ENCODE results near the gene IDUA.
"Not testable (repeated sequence)": the region's sequence is repeated elsewhere in the genome, so short reads cannot be mapped to it uniquely, and the experiment has no call there.

IDUA gene

GRCh38 chr4:986879-987623, at the start of gene IDUA:
Gene IDUA, plus strand, starts transcription at chr4:987044. Its CDS starts 41 bp downstream, at chr4:987085.
- H3K4me3 Mint-ChIP-seq = peak within 1 kb of the TSS; percentile 88
- no peaks in the 10 kb centered on the region for H3K27me3 Mint-ChIP-seq
- no peaks in the 10 kb centered on the region for H3K36me3 Mint-ChIP-seq (ENCODE audit: low read depth)
- peak within 1 kb of the TSS; percentile 78 for H3K27ac Mint-ChIP-seq
- H3K4me1 Mint-ChIP-seq (ENCODE audit: low read depth) = peaks cover 24% of the 10 kb centered on the region
- no peaks in the 10 kb centered on the region for H3K9me3 Mint-ChIP-seq

DNA sequence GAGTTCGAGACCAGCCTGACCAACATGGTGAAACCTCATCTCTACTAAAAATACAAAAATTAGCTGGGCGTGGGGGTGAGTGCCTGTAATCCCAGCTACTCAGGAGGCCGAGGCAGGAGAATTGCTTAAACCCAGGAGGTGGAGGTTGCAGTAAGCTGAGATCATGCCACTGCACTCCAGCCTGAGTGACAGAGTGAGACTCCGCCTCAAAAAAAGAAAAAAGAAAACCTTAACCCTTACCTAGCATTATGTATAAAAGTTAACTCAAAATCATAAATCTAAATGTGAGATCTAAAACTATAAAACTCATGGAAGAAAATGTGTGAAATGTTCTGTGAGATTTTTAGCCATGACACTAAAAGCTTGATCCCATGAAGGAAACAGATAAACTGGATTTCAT, 47.3 kb upstream of the IDUA start:
- H3K27ac Mint-ChIP-seq; H3K9me3 Mint-ChIP-seq; H3K4me3 Mint-ChIP-seq; H3K36me3 Mint-ChIP-seq (ENCODE audit: low read depth); H3K27me3 Mint-ChIP-seq: not testable (repeated sequence)
- H3K4me1 Mint-ChIP-seq (ENCODE audit: low read depth) = peaks cover 12% of the 10 kb centered on the region

DNA sequence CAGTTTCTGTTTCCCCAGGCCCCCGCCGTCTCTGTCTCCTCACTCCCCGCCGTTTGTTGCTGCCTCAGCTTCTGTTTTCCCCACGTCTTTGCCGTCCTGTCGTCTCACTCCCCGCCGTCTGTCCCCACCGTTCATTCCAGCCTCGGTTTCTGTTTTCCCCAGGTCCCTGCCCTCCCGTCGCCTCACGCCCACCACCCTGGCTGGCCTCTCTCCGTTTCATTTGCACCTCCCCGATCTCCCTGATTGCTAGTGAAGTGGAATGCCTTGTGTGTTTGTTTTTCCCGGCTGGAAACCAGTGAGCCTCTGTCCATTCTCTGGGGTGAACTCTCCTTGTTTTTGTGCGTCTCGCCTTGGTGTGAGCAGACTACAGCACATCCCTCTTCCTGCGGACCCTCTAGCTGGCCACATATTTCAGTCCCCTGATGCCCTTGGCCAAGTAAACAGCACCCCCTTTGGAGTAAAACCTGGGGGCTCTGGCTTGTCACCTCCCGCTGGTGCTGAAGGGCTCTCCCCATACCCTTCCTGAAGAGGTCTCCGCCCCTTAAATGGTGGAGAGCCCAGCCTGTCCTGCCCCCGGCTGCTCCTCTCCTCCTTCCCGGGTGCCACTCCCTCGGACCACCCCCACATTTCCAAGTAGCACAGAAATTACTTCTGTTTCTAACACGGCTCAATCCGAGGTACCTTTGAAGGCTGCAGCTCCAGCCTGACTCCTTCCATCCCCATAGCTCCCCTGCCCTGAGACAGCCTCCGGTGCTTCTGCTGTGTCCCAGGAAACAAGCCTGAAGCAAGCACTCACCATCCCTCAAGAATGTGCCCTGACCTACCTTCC, 41.4 kb upstream of the IDUA start:
- H3K27ac Mint-ChIP-seq = no peak overlapping the region
- peaks cover 4% of the 10 kb centered on the region for H3K36me3 Mint-ChIP-seq (ENCODE audit: low read depth)
- no peaks in the 10 kb centered on the region for H3K4me1 Mint-ChIP-seq (ENCODE audit: low read depth)
- no peaks in the 10 kb centered on the region for H3K27me3 Mint-ChIP-seq
- no peaks in the 10 kb centered on the region for H3K9me3 Mint-ChIP-seq
- H3K4me3 Mint-ChIP-seq = no peak overlapping the region

GRCh38 chr4:946103-946450, 40.8 kb upstream of the IDUA start:
- Mint-ChIP-seq H3K4me3 (no peak overlapping the region), H3K27ac (no peak overlapping the region), H3K9me3 (no peaks in the 10 kb centered on the region), H3K27me3 (no peaks in the 10 kb centered on the region), H3K36me3 (ENCODE audit: low read depth) (peaks cover 4% of the 10 kb centered on the region), H3K4me1 (ENCODE audit: low read depth) (no peaks in the 10 kb centered on the region)

- Mint-ChIP-seq H3K4me3 (no peak overlapping the region), H3K27ac (no peak overlapping the region), H3K27me3 (no peaks in the 10 kb centered on the region)
These were observed 40.0 kb upstream of the IDUA start for GRCh38 chr4:946517-947471.

DNA sequence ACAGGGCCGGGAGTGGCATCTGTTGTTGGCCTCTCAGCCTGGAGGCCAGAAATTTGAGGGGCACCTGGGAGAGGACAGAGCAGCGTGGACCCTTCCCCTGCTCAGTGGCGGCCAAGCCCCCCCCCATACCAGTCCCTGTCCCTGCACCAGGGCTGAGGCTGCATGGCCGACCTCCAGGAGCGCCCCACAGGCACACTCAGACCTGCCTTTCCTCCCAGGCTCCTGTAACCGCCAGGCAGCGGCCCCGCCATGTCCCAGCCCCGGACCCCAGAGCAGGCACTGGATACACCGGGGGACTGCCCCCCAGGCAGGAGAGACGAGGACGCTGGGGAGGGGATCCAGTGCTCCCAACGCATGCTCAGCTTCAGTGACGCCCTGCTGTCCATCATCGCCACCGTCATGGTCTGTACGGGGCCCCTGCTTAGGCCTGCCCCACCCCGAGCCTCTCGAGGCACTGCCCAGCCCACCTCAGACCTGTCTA, 39.3 kb upstream of the IDUA start:
- Mint-ChIP-seq H3K27me3 (no peaks in the 10 kb centered on the region), H3K27ac (no peak overlapping the region), H3K36me3 (ENCODE audit: low read depth) (peaks cover 4% of the 10 kb centered on the region), H3K9me3 (no peaks in the 10 kb centered on the region), H3K4me1 (ENCODE audit: low read depth) (no peaks in the 10 kb centered on the region), H3K4me3 (no peak overlapping the region)

More at GRCh38 chr4:946517-947471, 40.0 kb upstream of the IDUA start:
- Mint-ChIP-seq H3K9me3 (no peaks in the 10 kb centered on the region), H3K36me3 (ENCODE audit: low read depth) (peaks cover 4% of the 10 kb centered on the region), H3K4me1 (ENCODE audit: low read depth) (no peaks in the 10 kb centered on the region)

GRCh38 chr4:948101-948935, 38.5 kb upstream of the IDUA start:
- no peaks in the 10 kb centered on the region for H3K36me3 Mint-ChIP-seq (ENCODE audit: low read depth)
- H3K27ac Mint-ChIP-seq = no peak overlapping the region
- no peaks in the 10 kb centered on the region for H3K9me3 Mint-ChIP-seq
- H3K4me3 Mint-ChIP-seq = no peak overlapping the region
- H3K4me1 Mint-ChIP-seq (ENCODE audit: low read depth) = no peaks in the 10 kb centered on the region
- H3K27me3 Mint-ChIP-seq = no peaks in the 10 kb centered on the region

GRCh38 chr4:948936-949300, 37.9 kb upstream of the IDUA start:
- no peaks in the 10 kb centered on the region for H3K9me3 Mint-ChIP-seq
- H3K4me1 Mint-ChIP-seq (ENCODE audit: low read depth) = no peaks in the 10 kb centered on the region
- H3K27ac Mint-ChIP-seq = no peak overlapping the region
- no peaks in the 10 kb centered on the region for H3K36me3 Mint-ChIP-seq (ENCODE audit: low read depth)
- no peaks in the 10 kb centered on the region for H3K27me3 Mint-ChIP-seq
- H3K4me3 Mint-ChIP-seq = no peak overlapping the region

- H3K27me3 Mint-ChIP-seq = no peaks in the 10 kb centered on the region
- H3K4me3 Mint-ChIP-seq = no peak overlapping the region
- no peaks in the 10 kb centered on the region for H3K9me3 Mint-ChIP-seq
- no peak overlapping the region for H3K27ac Mint-ChIP-seq
- no peaks in the 10 kb centered on the region for H3K4me1 Mint-ChIP-seq (ENCODE audit: low read depth)
- no peaks in the 10 kb centered on the region for H3K36me3 Mint-ChIP-seq (ENCODE audit: low read depth)
These were observed 37.2 kb upstream of the IDUA start for GRCh38 chr4:949656-950055.

- Mint-ChIP-seq H3K27ac (no peak overlapping the region), H3K36me3 (ENCODE audit: low read depth) (no peaks in the 10 kb centered on the region), H3K9me3 (no peaks in the 10 kb centered on the region), H3K27me3 (no peaks in the 10 kb centered on the region), H3K4me1 (ENCODE audit: low read depth) (no peaks in the 10 kb centered on the region), H3K4me3 (no peak overlapping the region)
These were observed 36.5 kb upstream of the IDUA start for GRCh38 chr4:950136-951020.

GRCh38 chr4:951186-951585, 35.7 kb upstream of the IDUA start:
- Mint-ChIP-seq H3K4me3 (no peak overlapping the region), H3K27ac (no peak overlapping the region), H3K9me3 (no peaks in the 10 kb centered on the region), H3K27me3 (no peaks in the 10 kb centered on the region), H3K36me3 (ENCODE audit: low read depth) (no peaks in the 10 kb centered on the region), H3K4me1 (ENCODE audit: low read depth) (no peaks in the 10 kb centered on the region)

GRCh38 chr4:951594-952468, 35.0 kb upstream of the IDUA start:
- no peaks in the 10 kb centered on the region for H3K36me3 Mint-ChIP-seq (ENCODE audit: low read depth)
- H3K4me1 Mint-ChIP-seq (ENCODE audit: low read depth) = no peaks in the 10 kb centered on the region
- no peak overlapping the region for H3K4me3 Mint-ChIP-seq
- no peaks in the 10 kb centered on the region for H3K27me3 Mint-ChIP-seq
- H3K27ac Mint-ChIP-seq = no peak overlapping the region
- no peaks in the 10 kb centered on the region for H3K9me3 Mint-ChIP-seq

Measured in stimulated activated naive CD8-positive, alpha-beta T cell treated with anti-CD3 and anti-CD28 coated beads, Interleukin-15, Interleukin-2, amounts not matched to agents 100 ng/mL and 50 ng/mL, for 24 hours (primary cell).